Type B pancreatic cell (in vitro differentiated cells): ENCODE measurements around the gene SOCS1. TPM values are rescaled to one million over a fixed set of nuclear protein-coding genes. Genes with fewer than 3 reads are reported as not detected.

Source experiments
- DNase-seq: peaks from one replicate; pipeline ENCODE4 v3.0.0; 2021; ENCODE audit warnings: mixed read lengths; ENCODE audit not compliant: unreplicated experiment; ENCODE audit errors: extremely low spot score
- H3K27ac Mint-ChIP-seq: 2 replicates; pipeline ENCODE4 v1.8.0; 2021; ENCODE audit warnings: mild to moderate bottlenecking, mixed read lengths
- H3K27me3 Mint-ChIP-seq: 2 replicates; pipeline ENCODE4 v1.8.0; 2021; ENCODE audit warnings: mixed read lengths
- H3K36me3 Mint-ChIP-seq: 2 replicates; pipeline ENCODE4 v1.8.0; 2021; ENCODE audit warnings: mixed read lengths
- H3K4me1 Mint-ChIP-seq: one replicate; pipeline ENCODE4 v1.8.0; 2021; ENCODE audit warnings: mixed read lengths; ENCODE audit not compliant: unreplicated experiment
- H3K4me3 Mint-ChIP-seq: 2 replicates; pipeline ENCODE4 v1.8.0; 2021; ENCODE audit warnings: mild to moderate bottlenecking, mixed read lengths
- H3K9me3 Mint-ChIP-seq: 2 replicates; pipeline ENCODE4 v1.8.0; 2021; ENCODE audit warnings: mixed read lengths
- total RNA-seq: library from RNA; stranded (reverse); gene quantifications from 2 replicates; pipeline ENCODE4 v1.2.1, GENCODE V29; 2021; ENCODE audit warnings: low replicate concordance
- TF ChIP-seq, protein P1 (sequence below): fragments of 200-600 bp; sonication (generic); conservative IDR thresholded peaks from 2 replicates; pipeline ENCODE4 v1.5.0; 2021; ENCODE audit warnings: antibody characterized with exemption, mild to moderate bottlenecking

The SOCS1 gene
- total RNA-seq, 1 donor from 2014 or later, result 14.5 TPM

- Mint-ChIP-seq H3K27ac (peak overlapping the region; percentile 39), H3K27me3 (no peaks in the 10 kb centered on the region), H3K36me3 (peaks cover 4% of the 10 kb centered on the region), H3K4me1 (peaks cover 34% of the 10 kb centered on the region), H3K9me3 (peaks cover 3% of the 10 kb centered on the region), H3K4me3 (peak overlapping the region; percentile 83)
- no peak for DNase-seq
- TF ChIP-seq, protein P1, sequence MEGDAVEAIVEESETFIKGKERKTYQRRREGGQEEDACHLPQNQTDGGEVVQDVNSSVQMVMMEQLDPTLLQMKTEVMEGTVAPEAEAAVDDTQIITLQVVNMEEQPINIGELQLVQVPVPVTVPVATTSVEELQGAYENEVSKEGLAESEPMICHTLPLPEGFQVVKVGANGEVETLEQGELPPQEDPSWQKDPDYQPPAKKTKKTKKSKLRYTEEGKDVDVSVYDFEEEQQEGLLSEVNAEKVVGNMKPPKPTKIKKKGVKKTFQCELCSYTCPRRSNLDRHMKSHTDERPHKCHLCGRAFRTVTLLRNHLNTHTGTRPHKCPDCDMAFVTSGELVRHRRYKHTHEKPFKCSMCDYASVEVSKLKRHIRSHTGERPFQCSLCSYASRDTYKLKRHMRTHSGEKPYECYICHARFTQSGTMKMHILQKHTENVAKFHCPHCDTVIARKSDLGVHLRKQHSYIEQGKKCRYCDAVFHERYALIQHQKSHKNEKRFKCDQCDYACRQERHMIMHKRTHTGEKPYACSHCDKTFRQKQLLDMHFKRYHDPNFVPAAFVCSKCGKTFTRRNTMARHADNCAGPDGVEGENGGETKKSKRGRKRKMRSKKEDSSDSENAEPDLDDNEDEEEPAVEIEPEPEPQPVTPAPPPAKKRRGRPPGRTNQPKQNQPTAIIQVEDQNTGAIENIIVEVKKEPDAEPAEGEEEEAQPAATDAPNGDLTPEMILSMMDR, result no peak
These were observed 879 bp downstream of the SOCS1 start for GRCh38 chr16:11254913-11255736.

- peak overlapping the region; percentile 83 for H3K4me3 Mint-ChIP-seq
- peaks cover 35% of the 10 kb centered on the region for H3K4me1 Mint-ChIP-seq
- peaks cover 4% of the 10 kb centered on the region for H3K36me3 Mint-ChIP-seq
- peaks cover 3% of the 10 kb centered on the region for H3K9me3 Mint-ChIP-seq
- TF ChIP-seq, protein P1, result no peak
- DNase-seq, result no peak
- H3K27ac Mint-ChIP-seq, result peak overlapping the region; percentile 39
- H3K27me3 Mint-ChIP-seq, result no peaks in the 10 kb centered on the region
These were observed 1.8 kb downstream of the SOCS1 start for GRCh38 chr16:11253995-11254912.

GRCh38 chr16:11253009-11253994 lies 2.7 kb downstream of the SOCS1 start:
- Mint-ChIP-seq H3K4me3 (peak overlapping the region; percentile 81), H3K27me3 (no peaks in the 10 kb centered on the region), H3K36me3 (peaks cover 4% of the 10 kb centered on the region), H3K27ac (peak overlapping the region; percentile 51), H3K4me1 (peaks cover 35% of the 10 kb centered on the region), H3K9me3 (peaks cover 3% of the 10 kb centered on the region)
- no peak for DNase-seq
- TF ChIP-seq, protein P1, result no peak

GRCh38 chr16:11252482-11252931 lies 3.5 kb downstream of the SOCS1 start:
- TF ChIP-seq, protein P1, result no peak
- Mint-ChIP-seq H3K4me1 (peaks cover 35% of the 10 kb centered on the region), H3K27me3 (no peaks in the 10 kb centered on the region), H3K36me3 (peaks cover 4% of the 10 kb centered on the region), H3K4me3 (peak overlapping the region; percentile 81), H3K9me3 (peaks cover 3% of the 10 kb centered on the region), H3K27ac (peak overlapping the region; percentile 51)
- no peak for DNase-seq
